GM18526 (cell line): Measurements from ENCODE around the gene ZNF831.

ENCODE experiments used
- POLR2A ChIP-seq: IDR thresholded peaks from 3 replicates; pipeline ENCODE4 v1.6.1; 2011; ENCODE audit not compliant: insufficient read length; ENCODE audit errors: extremely low read depth

ZNF831 gene

GRCh38 chr20:59134182-59134581 lies 29.4 kb upstream of the ZNF831 start:
- no peak for TF ChIP-seq POLR2A

GRCh38 chr20:59135093-59135492 lies 28.5 kb upstream of the ZNF831 start:
- TF ChIP-seq POLR2A, result no peak

- no peak for TF ChIP-seq POLR2A
Measured at GRCh38 chr20:59136027-59136426, 27.6 kb upstream of the ZNF831 start.

- no peak for TF ChIP-seq POLR2A
Measured at GRCh38 chr20:59137532-59137931, 26.1 kb upstream of the ZNF831 start.

GRCh38 chr20:59138114-59138748 lies 25.4 kb upstream of the ZNF831 start:
- TF ChIP-seq POLR2A, result no peak

- no peak for TF ChIP-seq POLR2A
Measured at GRCh38 chr20:59139998-59140397, 23.6 kb upstream of the ZNF831 start.

- TF ChIP-seq POLR2A, result no peak
Measured at GRCh38 chr20:59141818-59142581, 21.6 kb upstream of the ZNF831 start.

GRCh38 chr20:59143326-59143725 lies 20.3 kb upstream of the ZNF831 start:
- no peak for TF ChIP-seq POLR2A

GRCh38 chr20:59144179-59144830 lies 19.3 kb upstream of the ZNF831 start:
- no peak for TF ChIP-seq POLR2A

- no peak for TF ChIP-seq POLR2A
Measured at GRCh38 chr20:59144831-59145196, 18.8 kb upstream of the ZNF831 start.

GRCh38 chr20:59145247-59145923 lies 18.2 kb upstream of the ZNF831 start:
- TF ChIP-seq POLR2A, result no peak

- TF ChIP-seq POLR2A, result no peak
Measured at GRCh38 chr20:59145924-59146779, 17.5 kb upstream of the ZNF831 start.

GRCh38 chr20:59146780-59147565 lies 16.6 kb upstream of the ZNF831 start:
- TF ChIP-seq POLR2A, result no peak

- no peak for TF ChIP-seq POLR2A
Measured at GRCh38 chr20:59147586-59147985, 16.0 kb upstream of the ZNF831 start.
